Adrenal gland (tissue), 5 donors: ENCODE results near the gene TDRD1.

ENCODE experiments used
- CTCF ChIP-seq, 6 experiments: fragments of 450-650 bp in 4 of 6; fragments of 200-600 bp in 2 of 6; sonication (generic) in 1 of 6; IDR thresholded peaks; 1 replicate in 5 of 6; 2 replicates in 1 of 6; pipeline versions ENCODE4 v1.5.1 to v1.8.0; 2016 to 2021; ENCODE audit warnings: antibody characterized with exemption in 6 of 6, mild to moderate bottlenecking in 2 of 6, moderate library complexity in 1 of 6
- POLR2A ChIP-seq, 2 donors: fragments of 450-650 bp; IDR thresholded peaks; one replicate each; pipeline ENCODE4 v1.6.1; 2017; ENCODE audit warnings: antibody characterized with exemption in 2 of 2, mild to moderate bottlenecking in 2 of 2, moderate library complexity in 1 of 2
- donor health status: DM: no; HTN: no; CAD: no.

- TF ChIP-seq CTCF (IDR thresholded peaks at IDR 0.05) (no peak), POLR2A (IDR thresholded peaks at IDR 0.05) (no peak)
These were observed 41.1 kb downstream of the TDRD1 start for GRCh38 chr10:114220281-114220680.
